GM19025 (cell line): ENCODE results near the gene GRB2.
"Not testable (repeated sequence)": the region's sequence is repeated elsewhere in the genome, so short reads cannot be mapped to it uniquely, and the experiment has no call there.

Experiments used
- ATAC-seq: cut with Tn5 transposase; IDR thresholded peaks from one replicate; pipeline ENCODE4 v1.9.1; 2021; ENCODE audit warnings: mild to moderate bottlenecking, low read depth, moderate library complexity; ENCODE audit not compliant: unreplicated experiment

Gene GRB2

GRCh38 chr17:75289832-75290337 lies 115.6 kb downstream of the GRB2 start:
- ATAC-seq = no peak

GRCh38 chr17:75289115-75289831 lies 116.2 kb downstream of the GRB2 start, which contains the start of gene SLC25A19:
TSS of gene SLC25A19 (minus strand) at chr17:75289433. CDS start at chr17:75286764, 2,669 bp downstream.
- peak; percentile 86 for ATAC-seq

- peak; percentile 2 for ATAC-seq
Measured at GRCh38 chr17:75288770-75289114, 116.7 kb downstream of the GRB2 start.

DNA sequence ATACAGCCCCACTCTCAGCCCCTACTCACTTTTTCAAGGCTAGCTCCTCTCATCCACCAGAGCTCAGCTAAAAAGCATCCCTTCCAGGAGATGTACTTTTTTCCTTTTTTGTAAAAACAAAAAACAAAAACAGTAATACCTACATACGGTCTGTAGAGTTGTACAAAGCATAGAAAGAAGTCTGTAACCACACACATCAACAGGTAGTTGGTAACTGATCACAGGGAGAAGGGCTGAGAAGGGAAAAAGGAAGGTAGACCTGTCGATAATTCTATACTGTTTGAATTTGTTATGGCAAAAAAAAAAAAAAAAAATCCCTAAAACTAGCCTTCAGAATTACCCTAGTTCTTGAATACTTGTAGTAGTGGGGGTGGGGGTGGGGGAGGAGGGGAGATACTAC lies 117.1 kb downstream of the GRB2 start:
- no peak for ATAC-seq

DNA sequence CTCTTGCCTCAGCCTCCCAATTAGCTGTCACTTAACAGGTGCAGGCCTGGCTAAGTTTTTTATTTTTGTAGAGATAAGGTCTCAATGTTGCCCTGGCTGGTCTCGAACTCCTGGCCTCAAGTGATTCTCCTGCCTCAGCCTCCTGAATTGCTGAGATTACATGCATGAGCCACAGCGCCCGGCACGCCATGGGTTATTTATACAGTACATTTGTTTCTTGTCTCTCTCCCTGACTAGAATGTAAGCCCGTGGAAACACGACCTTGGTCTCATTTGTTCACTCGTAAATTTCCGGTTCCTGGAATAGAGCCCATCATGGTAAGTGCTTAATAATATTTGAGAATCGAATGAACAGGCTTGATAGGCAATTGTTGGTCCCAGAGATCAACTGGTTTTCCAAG lies 118.3 kb downstream of the GRB2 start:
- ATAC-seq = no peak

- ATAC-seq = no peak
Measured at GRCh38 chr17:75285123-75285522, 120.4 kb downstream of the GRB2 start.

- ATAC-seq = not testable (repeated sequence)
Measured at GRCh38 chr17:75280189-75280588, 125.3 kb downstream of the GRB2 start.

DNA sequence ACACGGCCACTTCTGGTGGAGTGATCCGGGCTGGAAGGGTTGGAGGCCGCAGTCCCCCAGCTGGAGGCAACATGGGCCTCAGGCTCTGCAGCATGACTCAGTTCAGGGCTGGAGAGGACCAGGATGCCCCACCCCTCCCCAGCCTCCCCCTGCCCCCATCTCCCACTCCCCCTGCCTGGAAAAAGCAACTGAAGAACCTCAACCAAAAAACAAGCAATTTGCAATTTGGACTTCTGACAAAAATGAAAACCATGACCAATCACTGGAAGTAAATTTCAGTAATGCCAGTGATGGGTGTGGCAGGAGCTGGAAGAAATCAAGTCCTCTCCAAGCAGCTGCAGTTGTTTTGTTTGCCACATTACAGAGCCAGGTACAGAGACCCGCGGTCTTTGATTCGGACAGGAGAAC lies 127.8 kb downstream of the GRB2 start:
- ATAC-seq = no peak

- no peak for ATAC-seq
Measured at GRCh38 chr17:75273977-75274708, 131.3 kb downstream of the GRB2 start.

- no peak for ATAC-seq
Measured at GRCh38 chr17:75272848-75273184, 132.7 kb downstream of the GRB2 start.

GRCh38 chr17:75271955-75272847 lies 133.3 kb downstream of the GRB2 start:
- no peak for ATAC-seq

- peak; percentile 78 for ATAC-seq
Measured at GRCh38 chr17:75271233-75271954, 134.1 kb downstream of the GRB2 start.

DNA sequence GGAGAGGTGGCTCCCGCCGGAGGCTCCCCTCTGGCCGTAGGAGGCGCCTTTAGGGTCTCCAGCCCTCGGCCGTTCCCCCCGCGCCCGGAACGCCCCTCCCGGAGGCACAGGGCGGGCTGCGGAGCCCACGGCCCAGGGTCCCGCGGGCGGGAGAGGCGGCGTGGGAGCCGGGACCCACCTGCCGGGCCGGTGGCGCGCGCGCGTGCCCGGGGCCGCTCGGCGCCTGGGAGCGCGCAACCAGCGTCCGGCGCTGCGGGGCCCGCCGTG lies 134.6 kb downstream of the GRB2 start, which contains the start of gene MIF4GD:
TSS of gene MIF4GD (minus strand) at position 266 of the 267 bp plus-strand sequence. CDS start 1,036 bp downstream, outside the sequence.
- no peak for ATAC-seq

GRCh38 chr17:75270218-75270965 lies 135.1 kb downstream of the GRB2 start:
- peak; percentile 36 for ATAC-seq

- no peak for ATAC-seq
Measured at GRCh38 chr17:75269844-75270217, 135.6 kb downstream of the GRB2 start.
